Calu3 (cell line): ENCODE measurements around the gene FAM180A. TPM values are rescaled to one million over a fixed set of nuclear protein-coding genes. Genes with fewer than 3 reads are reported as not detected.

Source experiments
- BruUV-seq: library from RNA; stranded (reverse); fragments of 400-500 nt; replicated peaks from 2 replicates; lab custom pipeline; 2021; lab: Mats Ljungman, UMichigan
- CTCF ChIA-PET: fragments of 300-600 bp; sonication (Branson Sonifier 250); formaldehyde crosslinking; loops from one replicate; lab custom pipeline; 2022; ENCODE audit warnings: antibody characterized with exemption; lab: Charles Lee
- DNase-seq: peaks from one replicate; pipeline ENCODE4 v3.0.0; 2022
- H3K27ac Mint-ChIP-seq: one replicate; pipeline ENCODE4 v1.8.0; 2022; ENCODE audit warnings: mixed read lengths; ENCODE audit not compliant: unreplicated experiment
- H3K27me3 Mint-ChIP-seq: one replicate; pipeline ENCODE4 v1.8.0; 2022; ENCODE audit warnings: mixed read lengths; ENCODE audit not compliant: unreplicated experiment
- H3K36me3 Mint-ChIP-seq: one replicate; pipeline ENCODE4 v1.8.0; 2022; ENCODE audit warnings: mild to moderate bottlenecking, moderate library complexity, mixed read lengths; ENCODE audit not compliant: insufficient read depth, unreplicated experiment
- H3K4me1 Mint-ChIP-seq: one replicate; pipeline ENCODE4 v1.8.0; 2022; ENCODE audit warnings: mild to moderate bottlenecking, low read depth, mixed read lengths; ENCODE audit not compliant: unreplicated experiment
- H3K4me3 Mint-ChIP-seq: one replicate; pipeline ENCODE4 v1.8.0; 2022; ENCODE audit warnings: mild to moderate bottlenecking, low read depth, moderate library complexity, mixed read lengths; ENCODE audit not compliant: unreplicated experiment
- H3K9me3 Mint-ChIP-seq: one replicate; pipeline ENCODE4 v1.8.0; 2022; ENCODE audit warnings: low read depth, mixed read lengths; ENCODE audit not compliant: unreplicated experiment
- intact Hi-C: fragments of 100-400 bp; cut with micrococcal nuclease; formaldehyde crosslinking; loops from one replicate; pipeline ENCODE4 v1.10.0; 2022; ENCODE audit not compliant: unreplicated experiment
- total RNA-seq: library from RNA; stranded (reverse); gene quantifications from 2 replicates; pipeline ENCODE4 v1.2.3, GENCODE V29; 2022
- TF ChIP-seq, protein P1 (sequence below): fragments of 200-600 bp; IDR thresholded peaks from one replicate; pipeline ENCODE4 v1.8.0; 2022; ENCODE audit warnings: antibody characterized with exemption; ENCODE audit not compliant: unreplicated experiment

FAM180A gene
- total RNA-seq, 1 experiment from 2014 or later: not detected

DNA sequence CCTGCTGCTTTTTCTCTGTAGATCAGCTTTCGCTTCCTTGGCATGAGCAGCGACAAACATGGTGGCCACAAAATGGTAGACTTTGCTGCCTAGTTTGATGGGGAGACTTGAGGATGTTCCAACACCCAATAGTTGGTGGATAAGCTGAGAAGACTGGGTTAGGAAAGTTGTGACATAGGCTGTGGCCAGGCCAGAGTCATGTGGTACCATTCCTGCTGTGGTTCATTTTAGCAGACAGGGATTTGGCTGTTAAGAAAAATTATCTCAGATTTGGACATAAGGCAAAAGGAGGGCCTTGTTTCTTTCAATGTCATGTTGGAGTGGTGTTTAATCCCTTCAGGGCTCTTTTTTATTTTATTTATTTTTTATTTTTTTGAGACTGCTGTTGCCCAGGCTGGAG, 26.6 kb upstream of the FAM180A start:
- no peak for DNase-seq
- Mint-ChIP-seq H3K4me1 (no peaks in the 10 kb centered on the region), H3K9me3 (no peaks in the 10 kb centered on the region), H3K27ac (no peak overlapping the region), H3K4me3 (no peak overlapping the region), H3K27me3 (peaks cover 4% of the 10 kb centered on the region), H3K36me3 (no peaks in the 10 kb centered on the region)
- no TSS peak for BruUV-seq
- TF ChIP-seq, protein P1, sequence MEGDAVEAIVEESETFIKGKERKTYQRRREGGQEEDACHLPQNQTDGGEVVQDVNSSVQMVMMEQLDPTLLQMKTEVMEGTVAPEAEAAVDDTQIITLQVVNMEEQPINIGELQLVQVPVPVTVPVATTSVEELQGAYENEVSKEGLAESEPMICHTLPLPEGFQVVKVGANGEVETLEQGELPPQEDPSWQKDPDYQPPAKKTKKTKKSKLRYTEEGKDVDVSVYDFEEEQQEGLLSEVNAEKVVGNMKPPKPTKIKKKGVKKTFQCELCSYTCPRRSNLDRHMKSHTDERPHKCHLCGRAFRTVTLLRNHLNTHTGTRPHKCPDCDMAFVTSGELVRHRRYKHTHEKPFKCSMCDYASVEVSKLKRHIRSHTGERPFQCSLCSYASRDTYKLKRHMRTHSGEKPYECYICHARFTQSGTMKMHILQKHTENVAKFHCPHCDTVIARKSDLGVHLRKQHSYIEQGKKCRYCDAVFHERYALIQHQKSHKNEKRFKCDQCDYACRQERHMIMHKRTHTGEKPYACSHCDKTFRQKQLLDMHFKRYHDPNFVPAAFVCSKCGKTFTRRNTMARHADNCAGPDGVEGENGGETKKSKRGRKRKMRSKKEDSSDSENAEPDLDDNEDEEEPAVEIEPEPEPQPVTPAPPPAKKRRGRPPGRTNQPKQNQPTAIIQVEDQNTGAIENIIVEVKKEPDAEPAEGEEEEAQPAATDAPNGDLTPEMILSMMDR: no peak
- intact Hi-C loops: no loop called here
- CTCF ChIA-PET: no interaction called here

DNA sequence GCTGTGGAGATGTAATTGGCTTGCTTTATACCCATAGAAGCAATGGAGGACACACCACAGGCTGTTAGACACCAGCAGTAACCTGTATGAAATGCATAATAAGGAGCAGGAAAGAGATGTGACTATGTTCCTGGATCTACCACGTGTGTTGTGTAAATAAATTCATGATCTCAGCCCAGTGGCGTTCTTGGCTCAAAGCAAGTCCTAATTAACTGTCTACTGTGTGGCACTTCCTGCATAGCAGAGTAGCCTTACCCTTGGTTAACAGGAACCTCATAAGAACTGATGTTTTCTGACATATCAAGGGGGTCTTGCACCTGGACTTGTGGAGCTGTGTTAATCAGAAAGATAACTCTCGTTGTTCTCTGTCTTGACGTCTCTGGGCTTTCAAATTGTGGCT, 25.7 kb upstream of the FAM180A start:
- Mint-ChIP-seq H3K4me3 (no peak overlapping the region), H3K9me3 (no peaks in the 10 kb centered on the region), H3K27ac (no peak overlapping the region), H3K4me1 (no peaks in the 10 kb centered on the region), H3K27me3 (peaks cover 13% of the 10 kb centered on the region), H3K36me3 (no peaks in the 10 kb centered on the region)
- intact Hi-C loops: no loop called here
- DNase-seq: no peak
- no TSS peak for BruUV-seq
- CTCF ChIA-PET: no interaction called here
- TF ChIP-seq, protein P1: no peak

- Mint-ChIP-seq H3K4me1 (no peaks in the 10 kb centered on the region), H3K27me3 (peaks cover 15% of the 10 kb centered on the region), H3K27ac (no peak overlapping the region), H3K36me3 (no peaks in the 10 kb centered on the region), H3K9me3 (no peaks in the 10 kb centered on the region), H3K4me3 (no peak overlapping the region)
- CTCF ChIA-PET: no interaction called here
- TF ChIP-seq, protein P1: no peak
- BruUV-seq: no TSS peak
- intact Hi-C loops: no loop called here
- DNase-seq: no peak
Measured at GRCh38 chr7:135773464-135773863, 24.9 kb upstream of the FAM180A start.

DNA sequence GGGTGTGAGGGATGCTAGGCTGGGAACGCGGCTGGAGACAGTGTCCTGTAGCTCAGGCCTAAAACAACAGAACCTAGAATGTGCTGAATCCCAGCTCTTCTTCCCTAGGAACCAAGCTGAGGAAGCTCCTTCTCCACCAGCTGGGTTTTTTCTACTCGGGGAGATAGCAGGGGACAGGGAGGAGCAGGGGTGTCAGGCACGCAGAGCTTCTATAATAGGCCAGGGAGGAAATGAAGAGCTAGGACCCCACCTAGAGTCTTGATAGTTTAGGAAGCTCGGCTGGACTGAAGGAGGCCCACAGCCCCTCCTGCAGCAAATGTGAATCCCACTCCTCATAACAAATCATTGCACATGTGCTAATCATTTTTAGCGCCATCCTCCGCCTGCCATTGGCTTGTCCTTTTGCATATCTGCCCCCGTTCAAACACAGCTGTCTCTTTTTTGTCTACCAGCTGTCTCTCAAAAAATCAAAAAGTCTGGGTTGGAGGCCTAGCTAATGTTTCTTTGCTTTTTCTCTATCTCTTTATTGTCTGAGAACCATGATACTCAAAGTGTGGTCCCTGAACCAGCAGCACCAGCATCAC, 24.1 kb upstream of the FAM180A start:
- no TSS peak for BruUV-seq
- DNase-seq: no peak
- CTCF ChIA-PET: no interaction called here
- Mint-ChIP-seq H3K36me3 (no peaks in the 10 kb centered on the region), H3K9me3 (no peaks in the 10 kb centered on the region), H3K27ac (no peak overlapping the region), H3K27me3 (peaks cover 22% of the 10 kb centered on the region), H3K4me1 (no peaks in the 10 kb centered on the region), H3K4me3 (no peak overlapping the region)
- intact Hi-C loops: no loop called here
- TF ChIP-seq, protein P1: no peak
